Measurements from ENCODE around the gene SYNGR4. TPM values are rescaled to one million over a fixed set of nuclear protein-coding genes. Genes with fewer than 3 reads are reported as not detected.
"Not testable (repeated sequence)": the region's sequence is repeated elsewhere in the genome, so short reads cannot be mapped to it uniquely, and the experiment has no call there.

Gene SYNGR4
- not detected for total RNA-seq
- long read RNA-seq, result 0 reads

DNA sequence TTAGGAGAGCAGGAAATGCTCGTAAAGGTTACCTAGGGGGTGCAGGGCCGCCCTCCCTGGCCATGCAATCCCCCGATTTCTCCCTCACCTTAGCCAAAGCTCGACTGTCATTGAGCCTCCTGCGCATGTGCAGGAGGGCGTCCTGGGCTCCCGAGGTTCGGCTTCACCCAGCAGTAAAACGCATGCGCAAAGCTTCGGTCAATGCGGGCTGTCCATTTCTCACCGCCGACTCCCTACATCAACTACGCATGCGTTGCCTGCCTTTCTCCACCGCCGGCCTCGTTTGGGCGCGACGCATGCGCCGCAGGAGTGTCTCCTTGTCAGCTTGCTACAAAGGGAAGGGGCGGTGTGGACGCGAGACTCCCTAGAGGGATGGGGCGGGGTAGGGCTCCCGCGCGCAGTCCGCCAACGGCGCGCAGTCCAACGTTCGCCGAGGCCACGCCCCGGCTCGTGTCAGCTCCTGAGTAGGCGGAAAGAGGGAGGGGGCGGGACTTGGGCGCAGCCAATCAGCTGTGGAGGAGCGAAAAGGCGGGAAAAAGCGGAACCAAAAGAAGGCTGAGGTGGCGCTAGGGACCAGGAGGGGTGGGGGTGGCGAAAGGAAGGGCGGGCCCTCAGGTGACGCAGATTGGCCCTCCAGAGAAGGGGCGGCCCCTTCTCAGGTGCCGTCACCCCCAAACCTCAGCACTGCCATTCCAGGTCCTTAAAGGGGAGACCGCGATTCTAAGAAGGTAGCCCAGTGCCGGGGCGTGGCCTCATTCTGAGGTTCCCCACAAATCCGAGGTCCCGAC lies at the start of gene SYNGR4, which contains the start of gene TMEM143:
Gene SYNGR4, plus strand, starts transcription at position 558 of the 788 bp plus-strand sequence. CDS start 1,476 bp downstream, outside the sequence.
Gene TMEM143, minus strand, starts transcription at position 131 of the 788 bp plus-strand sequence. Its CDS starts 20 bp downstream, at position 111.
- intact Hi-C loops (cut with micrococcal nuclease), result no loop called here
- DNase-seq, result peak; percentile 99
- peak; percentile 93 for ATAC-seq

DNA sequence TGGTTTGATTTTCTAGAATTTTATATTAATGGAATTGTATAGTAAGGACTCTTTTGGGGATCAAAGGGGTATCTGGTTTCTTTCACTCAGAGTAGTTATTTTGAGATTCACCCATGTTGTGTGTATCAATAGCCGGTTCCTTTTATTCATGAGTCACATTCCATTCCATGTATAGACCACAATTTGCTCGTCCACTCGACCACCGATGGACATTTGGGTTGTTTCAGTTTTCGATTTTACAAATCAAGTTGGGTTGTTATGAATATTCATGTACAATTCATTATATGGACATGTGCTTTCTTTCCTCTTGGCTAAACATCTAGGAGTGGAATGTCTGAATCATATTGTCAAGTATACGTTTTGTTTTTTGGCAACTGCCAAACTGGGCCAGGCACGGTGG lies 48.5 kb upstream of the SYNGR4 start:
- DNase-seq, result no peak
- intact Hi-C loops (cut with micrococcal nuclease), result no loop called here
- ATAC-seq, result no peak

DNA sequence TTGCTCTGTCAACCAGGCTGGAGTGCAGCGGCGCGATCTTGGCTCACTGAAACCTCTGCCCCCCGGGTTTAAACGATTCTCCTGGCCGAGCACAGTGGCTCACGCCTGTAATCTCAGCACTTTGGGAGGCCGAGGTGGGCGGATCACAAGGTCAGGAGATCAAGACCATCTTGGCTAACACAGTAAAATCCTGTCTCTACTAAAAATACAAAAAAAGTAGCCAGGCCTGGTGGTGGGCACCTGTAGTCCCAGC lies 46.5 kb upstream of the SYNGR4 start:
- DNase-seq; ATAC-seq; intact Hi-C loops (cut with micrococcal nuclease): not testable (repeated sequence)

DNA sequence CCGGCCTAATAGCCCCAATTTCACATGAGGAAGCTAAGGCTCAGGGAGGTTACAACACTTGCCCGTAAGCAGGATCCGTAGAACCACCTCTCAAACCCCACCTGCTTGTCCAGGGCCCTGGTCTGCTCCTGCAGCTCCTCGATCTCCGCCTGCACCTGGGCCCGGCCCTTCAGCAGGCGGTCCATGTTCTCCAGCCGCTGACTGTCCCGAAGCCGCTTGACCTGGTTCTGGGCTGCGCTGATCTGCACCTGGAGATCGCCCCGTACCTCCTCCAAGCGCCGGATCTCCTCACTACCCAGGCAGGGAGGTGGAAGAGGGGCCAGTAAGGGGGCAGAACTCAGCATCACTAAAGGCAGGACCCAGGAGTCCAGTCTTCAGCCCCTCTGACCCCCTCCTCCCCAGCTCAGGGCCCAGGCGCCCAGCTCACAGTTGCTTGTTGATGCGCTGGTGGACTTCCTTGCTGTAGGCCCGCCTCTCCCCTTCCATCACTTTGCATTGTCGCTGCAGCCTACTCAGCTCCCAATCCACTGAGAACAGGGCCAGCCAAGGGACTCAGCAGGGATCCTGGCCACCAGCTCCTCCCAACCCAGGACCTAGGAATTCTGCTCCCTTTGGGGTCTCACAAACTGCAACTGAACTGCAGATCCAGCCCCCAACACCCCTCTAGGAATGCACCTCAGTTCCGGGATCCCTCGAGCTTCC lies 45.7 kb upstream of the SYNGR4 start:
- intact Hi-C loops (cut with micrococcal nuclease), result no loop called here
- ATAC-seq, result no peak
- DNase-seq, result no peak

DNA sequence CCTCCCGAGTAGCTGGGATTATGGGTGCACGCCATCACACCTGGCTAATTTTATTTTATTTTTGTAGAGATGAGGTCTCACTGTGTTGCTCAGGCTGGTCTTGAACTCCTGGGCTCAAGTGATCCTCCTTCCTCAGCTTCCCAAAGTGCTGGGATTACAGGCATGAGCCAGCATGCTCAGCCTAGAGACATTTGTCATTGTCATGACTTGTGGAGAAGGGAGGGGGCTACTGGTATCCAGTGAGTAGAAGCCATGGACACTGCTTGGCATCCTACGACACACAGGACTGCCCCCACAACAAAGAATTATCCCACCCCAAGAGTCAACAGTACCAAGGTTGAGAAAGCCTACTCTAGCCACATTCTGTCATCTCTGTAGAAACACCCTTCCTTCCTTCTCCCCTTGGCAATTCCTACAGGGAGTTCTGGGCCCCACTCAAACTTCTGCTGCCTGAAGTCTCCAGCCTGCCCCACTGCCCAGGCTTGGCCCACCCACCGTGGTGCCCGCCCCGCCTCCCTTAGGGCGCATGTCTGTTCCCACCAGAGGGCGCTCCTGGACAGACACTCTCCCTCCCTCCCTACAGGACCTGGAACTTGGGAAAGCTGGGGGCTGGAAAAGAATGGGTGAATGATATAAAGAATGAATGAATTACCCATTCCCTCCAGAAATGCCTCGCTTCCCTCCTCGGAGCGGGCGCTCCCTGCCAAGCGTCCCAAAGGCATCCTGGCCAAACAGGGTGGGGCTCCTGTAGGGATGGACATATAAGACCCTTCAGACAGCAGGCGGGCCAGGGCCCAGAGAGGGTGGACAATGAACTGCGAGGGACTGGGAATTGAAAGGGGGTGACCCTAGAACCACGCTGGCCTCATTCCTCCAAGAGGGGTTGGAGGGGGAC lies 44.3 kb upstream of the SYNGR4 start:
- DNase-seq (peak; percentile 91), ATAC-seq (peak; percentile 53)
- intact Hi-C loops (cut with micrococcal nuclease), result no loop called here

- ATAC-seq, result peak; percentile 86
- DNase-seq, result peak; percentile 98
- intact Hi-C loops (cut with micrococcal nuclease), result no loop called here
Measured at GRCh38 chr19:48321372-48321621, 42.9 kb upstream of the SYNGR4 start.

- peak; percentile 89 for ATAC-seq
- peak; percentile 99 for DNase-seq
- intact Hi-C loops (cut with micrococcal nuclease), result no loop called here
Measured at GRCh38 chr19:48321622-48322591, 42.3 kb upstream of the SYNGR4 start.

GRCh38 chr19:48325265-48325910 lies 38.8 kb upstream of the SYNGR4 start, which contains the start of gene EMP3:
TSS of gene EMP3 (plus strand) at chr19:48325552. CDS start at chr19:48326845, 1,293 bp downstream.
- intact Hi-C loops (cut with micrococcal nuclease), result no loop called here
- DNase-seq (peak; percentile 85), ATAC-seq (peak; percentile 39)

DNA sequence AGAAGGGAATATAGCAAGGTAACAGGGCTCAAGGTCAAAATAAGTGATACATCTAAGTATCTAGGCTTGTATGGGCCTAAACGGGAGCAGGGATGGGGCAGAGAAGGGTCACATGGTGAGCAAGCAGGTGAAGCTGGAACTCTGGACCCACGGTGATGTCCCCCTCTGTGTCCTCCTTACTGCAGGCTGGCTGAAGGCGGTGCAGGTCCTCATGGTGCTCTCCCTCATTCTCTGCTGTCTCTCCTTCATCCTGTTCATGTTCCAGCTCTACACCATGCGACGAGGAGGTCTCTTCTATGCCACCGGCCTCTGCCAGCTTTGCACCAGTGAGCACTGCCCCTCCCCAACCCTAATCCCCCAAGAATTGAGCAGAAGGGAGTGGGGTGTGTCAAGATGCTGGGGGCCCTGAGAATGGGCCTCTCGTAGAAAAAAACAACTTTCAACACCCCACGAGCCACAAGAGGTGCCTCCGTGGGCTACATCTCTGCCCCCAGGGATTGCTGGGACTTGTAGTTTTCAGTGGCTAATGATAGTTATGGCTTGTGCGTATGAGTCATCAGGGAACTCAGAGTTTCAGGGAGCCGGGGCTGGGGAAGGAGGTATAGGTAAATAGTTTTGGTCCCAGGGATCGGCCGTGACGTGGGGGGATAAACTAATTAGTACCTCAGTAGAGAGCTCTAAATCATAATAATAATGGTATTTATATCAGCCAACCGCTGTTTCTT lies 34.8 kb upstream of the SYNGR4 start:
- ATAC-seq, result no peak
- DNase-seq, result no peak
- intact Hi-C loops (cut with micrococcal nuclease), result no loop called here

GRCh38 chr19:48330012-48330681 lies 34.0 kb upstream of the SYNGR4 start:
- ATAC-seq (peak; percentile 45), DNase-seq (peak; percentile 84)
- intact Hi-C loops (cut with micrococcal nuclease), result no loop called here

DNA sequence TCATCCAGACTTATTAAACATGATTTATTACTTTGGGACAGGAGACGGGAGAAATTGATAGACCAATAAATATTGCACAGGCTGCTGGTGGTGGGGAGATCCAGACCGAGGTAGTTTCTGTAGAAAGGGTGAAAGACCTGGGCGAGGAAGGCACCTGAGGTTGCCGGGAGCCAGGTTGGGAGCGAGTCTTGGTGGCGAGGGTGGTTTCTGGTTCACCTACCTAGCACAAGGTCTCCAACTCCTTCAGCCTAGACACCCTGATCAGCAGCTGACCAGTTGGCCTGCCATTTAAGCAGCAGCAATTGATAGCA lies 31.9 kb upstream of the SYNGR4 start:
- ATAC-seq, result no peak
- intact Hi-C loops (cut with micrococcal nuclease), result no loop called here
- DNase-seq, result no peak

DNA sequence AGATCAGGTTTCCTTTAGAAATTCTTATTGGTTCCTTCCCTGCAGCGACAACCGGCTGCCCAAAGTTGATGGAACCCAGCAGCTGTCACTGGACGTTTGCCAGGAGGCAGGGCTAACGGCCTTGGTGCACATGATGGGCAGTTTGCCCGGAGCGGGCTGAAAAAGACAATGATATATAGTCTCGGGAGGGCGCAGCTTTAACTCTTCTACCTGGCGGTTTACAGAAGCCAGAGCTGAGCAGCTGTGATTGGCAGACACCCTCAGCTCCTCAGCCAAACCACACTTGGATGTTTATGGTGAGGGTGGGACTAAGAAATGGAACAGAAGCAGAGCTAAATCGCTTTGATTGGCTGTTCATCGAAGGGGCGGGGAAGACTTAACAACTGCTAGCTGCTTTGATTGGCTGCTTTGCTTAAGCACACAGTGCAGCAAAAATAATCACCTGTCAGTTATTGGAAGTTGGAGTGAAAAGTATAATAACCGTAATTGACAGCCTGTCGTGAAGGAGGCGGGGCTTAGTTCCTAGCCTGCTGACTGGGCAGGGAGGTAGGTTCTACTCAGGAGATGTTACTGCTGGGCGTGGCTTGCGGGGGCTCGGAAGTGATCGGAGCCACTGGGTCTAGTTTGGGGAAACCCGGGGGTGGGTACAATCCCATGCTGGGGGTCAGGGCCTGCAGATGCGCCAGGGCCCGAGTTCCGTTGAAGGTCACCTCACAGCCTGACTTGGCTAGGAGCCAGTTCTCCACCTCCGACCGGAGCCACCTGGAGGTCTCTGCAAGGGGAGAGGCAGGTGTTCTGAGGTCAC lies 31.3 kb upstream of the SYNGR4 start:
- DNase-seq, result peak; percentile 94
- peak; percentile 82 for ATAC-seq
- intact Hi-C loops (cut with micrococcal nuclease), result no loop called here

- intact Hi-C loops (cut with micrococcal nuclease), result no loop called here
- peak; percentile 83 for ATAC-seq
Measured at GRCh38 chr19:48333467-48334384, 30.4 kb upstream of the SYNGR4 start.

GRCh38 chr19:48338253-48338755 lies 25.9 kb upstream of the SYNGR4 start:
- DNase-seq, result no peak
- intact Hi-C loops (cut with micrococcal nuclease), result no loop called here
- ATAC-seq, result no peak

More at GRCh38 chr19:48333467-48334384, 30.4 kb upstream of the SYNGR4 start:
- DNase-seq, result peak; percentile 95

GRCh38 chr19:48338802-48339503 lies 25.2 kb upstream of the SYNGR4 start:
- ATAC-seq (no peak), DNase-seq (no peak)
- intact Hi-C loops (cut with micrococcal nuclease), result no loop called here

All from left ventricle myocardium superior (tissue), 1 donor.